Measurements from ENCODE around the gene F12.

GRCh38 chr5:177444106-177445051 is 35.0 kb upstream of the F12 start:
- TF ChIP-seq CSDC2 (CRISPR knock-in tag; IDR thresholded peaks at IDR 0.05) (no peak), PATZ1 (CRISPR knock-in tag; IDR thresholded peaks at IDR 0.05; ENCODE audit: borderline replicate concordance) (no peak), TCF4 (CRISPR knock-in tag; IDR thresholded peaks at IDR 0.05; ENCODE audit: borderline replicate concordance) (no peak), RARB (CRISPR knock-in tag; IDR thresholded peaks at IDR 0.05) (no peak), TSHZ2 (CRISPR knock-in tag; IDR thresholded peaks at IDR 0.05) (no peak), CREB5 (CRISPR knock-in tag; IDR thresholded peaks at IDR 0.05; ENCODE audit: low read depth) (no peak), PPARA (CRISPR knock-in tag; IDR thresholded peaks at IDR 0.05; ENCODE audit: borderline replicate concordance) (no peak), ISL1 (CRISPR knock-in tag; IDR thresholded peaks at IDR 0.05) (no peak), ZFP3 (CRISPR knock-in tag; IDR thresholded peaks at IDR 0.05) (no peak)

Measured in SK-N-SH treated with all-trans-retinoic acid at 6 μM for 48 hours (cell line).